K562 (cell line): ENCODE data around the gene RBMS1. TPM values are rescaled to one million over a fixed set of nuclear protein-coding genes. Genes with fewer than 3 reads are reported as not detected.

Experiments
- BCOR ChIP-seq: fragments of 450-650 bp; IDR thresholded peaks from 2 replicates; pipeline ENCODE4 v1.6.1; 2016
- DMBX1 ChIP-seq: fragments of 250-450 bp; sonication (Bioruptor Pico); IDR thresholded peaks from 2 replicates; pipeline ENCODE4 v1.8.0; 2022; ENCODE audit warnings: inconsistent platforms, mild to moderate bottlenecking, moderate library complexity, borderline replicate concordance
- HMBOX1 ChIP-seq: sonication (generic); IDR thresholded peaks from 2 replicates; pipeline ENCODE4 v1.6.1; 2016
- SMC3 ChIP-seq: conservative IDR thresholded peaks from 2 replicates; pipeline ENCODE4 v1.6.1; 2011; ENCODE audit warnings: low read depth, low read length, improper control_type of control experiment; ENCODE audit not compliant: insufficient read depth
- SRSF3 ChIP-seq: fragments of 200-400 bp; formaldehyde crosslinking; IDR thresholded peaks from 2 replicates; pipeline ENCODE4 v1.6.1; 2016; ENCODE audit warnings: mild to moderate bottlenecking, low read length, moderate library complexity; ENCODE audit not compliant: insufficient read depth
- STAT5B ChIP-seq: fragments of 250-450 bp; sonication (Bioruptor Pico); IDR thresholded peaks from 2 replicates; pipeline ENCODE4 v1.8.0; 2021; ENCODE audit warnings: mild to moderate bottlenecking, inconsistent platforms
- ZBTB2 ChIP-seq: fragments of 450-650 bp; IDR thresholded peaks from 2 replicates; pipeline ENCODE4 v1.6.1; 2016; ENCODE audit warnings: antibody characterized with exemption
- ZNF695 ChIP-seq: fragments of 450-650 bp; formaldehyde crosslinking; IDR thresholded peaks from 2 replicates; pipeline ENCODE4 v1.4.0; 2020; ENCODE audit warnings: mild to moderate bottlenecking, moderate library complexity
- ZNF717 ChIP-seq: fragments of 250-450 bp; sonication (Bioruptor Pico); IDR thresholded peaks from 2 replicates; pipeline ENCODE4 v1.5.0; 2021
- ZZZ3 ChIP-seq: fragments of 450-650 bp; IDR thresholded peaks from 2 replicates; pipeline ENCODE4 v1.6.1; 2016; ENCODE audit warnings: antibody characterized with exemption, mild to moderate bottlenecking, moderate library complexity
- polyA plus RNA-seq, 8 experiments: library from polyadenylated mRNA; depleted of rRNA in 4 of 8; stranded (reverse) in 5 of 8; unstranded in 3 of 8; fragments of >200 nt; fragmentation: Nextera tagmentation in 2 of 8; fragmentation: Illumina TruSeq in 1 of 8; extraction: Ambion mirVana in 2 of 8; extraction: Trizol in 1 of 8; gene quantifications; 2 replicates each; pipeline versions ENCODE4 v1.2.1 to v1.2.3, GENCODE V29; 2011 to 2014; ENCODE audit warnings: inconsistent platforms in 1 of 8, missing spikeins in 1 of 8
- total RNA-seq, 7 experiments: library from RNA; depleted of rRNA in 6 of 7; stranded (reverse); fragments of >200 nt in 6 of 7; fragmentation: Illumina TruSeq in 2 of 7; extraction: Trizol in 2 of 7; gene quantifications; 2 replicates each; pipeline versions ENCODE4 v1.2.1 to v1.2.3, GENCODE V29; 2011 to 2021; ENCODE audit warnings: low replicate concordance in 1 of 7

RBMS1 gene
- total and polyA plus RNA-seq, 9 of the 15 experiments (the other 6 are each of a cell fraction or from before 2014, with no cell fraction given), result 0.04 to 0.31 (median 0.09) TPM; not detected in 6

DNA sequence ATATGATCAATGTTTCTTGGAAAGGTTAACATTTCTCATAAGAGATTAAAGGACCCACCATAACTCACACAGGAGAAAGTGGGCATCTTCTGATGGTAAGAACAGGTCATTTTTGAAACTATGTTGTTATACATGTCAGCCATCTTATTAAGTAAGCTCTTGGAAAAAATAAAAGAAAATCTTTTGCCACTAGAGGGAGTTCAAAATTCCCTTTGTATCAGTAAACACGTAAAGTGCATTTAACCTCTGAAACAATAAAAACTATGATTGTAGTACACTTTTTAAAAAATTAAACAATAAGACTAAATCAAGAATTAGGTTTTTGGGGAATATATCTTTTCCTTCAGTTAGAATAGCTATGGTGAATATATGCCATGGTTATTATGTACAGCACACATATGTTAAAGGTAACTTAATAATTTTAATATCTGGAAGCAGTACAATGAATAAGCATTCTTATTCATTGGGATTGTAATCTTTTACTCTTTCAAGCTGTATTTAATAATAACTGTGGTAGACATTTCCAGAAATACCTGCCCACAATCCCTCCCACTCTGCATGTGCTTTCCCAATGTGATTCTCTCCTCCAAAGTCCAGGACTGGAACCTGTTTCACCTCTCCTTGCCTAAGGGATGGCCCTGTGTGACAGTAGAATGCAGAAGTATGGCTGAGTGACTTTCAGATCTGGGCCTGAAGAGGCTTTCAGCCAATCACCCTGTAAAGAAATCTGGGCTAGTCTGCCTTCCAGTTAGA lies 64.2 kb downstream of the RBMS1 start (continued):
- TF ChIP-seq ZZZ3 (no peak), SMC3 (0 out of 2 replicates have a peak, but pooled peaks have one; percentile 7), ZBTB2 (no peak), HMBOX1 (no peak), BCOR (no peak), STAT5B (CRISPR knock-in tag) (no peak), ZNF695 (no peak), SRSF3 (no peak), ZNF717 (CRISPR knock-in tag) (no peak), DMBX1 (CRISPR knock-in tag) (no peak)
